Prostate gland (tissue), 2 donors: ENCODE results near the gene KLHL3.

ENCODE experiments used
- POLR2AphosphoS5 ChIP-seq: sonication (generic); formaldehyde crosslinking; IDR thresholded peaks from one replicate; pipeline ENCODE4 v1.6.1; 2017; ENCODE audit warnings: antibody characterized with exemption
- TF ChIP-seq, protein P1 (sequence below), 4 experiments: fragments of 200-600 bp in 2 of 4; fragments of 450-650 bp in 2 of 4; sonication (generic) in 2 of 4; IDR thresholded peaks; 1 replicate in 3 of 4; 2 replicates in 1 of 4; pipeline ENCODE4 v1.5.1; 2016 to 2019; ENCODE audit warnings: antibody characterized with exemption in 4 of 4, mild to moderate bottlenecking in 2 of 4, moderate library complexity in 2 of 4

DNA sequence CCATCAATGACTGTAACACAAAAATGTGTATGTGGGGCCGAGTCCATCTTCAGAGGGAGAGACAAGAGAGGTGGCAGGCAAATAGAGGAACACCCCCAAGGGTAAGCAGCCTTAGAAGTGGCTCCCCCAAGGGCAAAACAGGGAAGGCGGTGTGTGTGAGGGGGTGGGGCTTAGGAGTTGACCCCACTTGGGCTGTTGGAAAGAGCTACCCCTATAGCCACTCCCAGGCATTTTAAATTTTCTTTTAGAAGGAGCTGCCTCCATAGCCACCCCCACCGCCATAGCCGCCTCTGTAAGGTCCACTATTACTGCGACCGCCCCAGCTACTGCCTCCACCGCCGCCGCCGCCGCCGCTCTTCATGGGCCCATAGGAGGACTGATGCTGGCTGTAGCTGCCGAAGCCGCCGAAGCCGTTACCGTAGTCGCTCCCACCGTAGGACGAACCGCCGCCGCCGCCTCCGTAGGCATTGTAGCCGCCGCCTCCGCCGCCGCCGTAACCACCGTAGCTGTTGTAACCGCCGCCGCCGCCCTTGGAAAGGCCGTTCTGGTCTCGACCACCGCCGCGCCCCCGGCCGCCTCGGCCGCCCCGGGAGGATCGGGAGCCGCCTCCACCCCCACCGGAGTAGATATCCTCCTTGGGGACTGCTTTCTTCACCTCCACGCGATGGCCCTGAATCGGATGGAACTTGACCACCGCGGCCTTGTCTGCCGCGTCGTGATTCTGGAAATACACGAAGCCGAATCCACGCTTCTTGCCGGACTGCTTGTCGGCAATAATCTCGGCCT, 17.2 kb upstream of the KLHL3 start:
- no peak for TF ChIP-seq POLR2AphosphoS5
- TF ChIP-seq, protein P1, sequence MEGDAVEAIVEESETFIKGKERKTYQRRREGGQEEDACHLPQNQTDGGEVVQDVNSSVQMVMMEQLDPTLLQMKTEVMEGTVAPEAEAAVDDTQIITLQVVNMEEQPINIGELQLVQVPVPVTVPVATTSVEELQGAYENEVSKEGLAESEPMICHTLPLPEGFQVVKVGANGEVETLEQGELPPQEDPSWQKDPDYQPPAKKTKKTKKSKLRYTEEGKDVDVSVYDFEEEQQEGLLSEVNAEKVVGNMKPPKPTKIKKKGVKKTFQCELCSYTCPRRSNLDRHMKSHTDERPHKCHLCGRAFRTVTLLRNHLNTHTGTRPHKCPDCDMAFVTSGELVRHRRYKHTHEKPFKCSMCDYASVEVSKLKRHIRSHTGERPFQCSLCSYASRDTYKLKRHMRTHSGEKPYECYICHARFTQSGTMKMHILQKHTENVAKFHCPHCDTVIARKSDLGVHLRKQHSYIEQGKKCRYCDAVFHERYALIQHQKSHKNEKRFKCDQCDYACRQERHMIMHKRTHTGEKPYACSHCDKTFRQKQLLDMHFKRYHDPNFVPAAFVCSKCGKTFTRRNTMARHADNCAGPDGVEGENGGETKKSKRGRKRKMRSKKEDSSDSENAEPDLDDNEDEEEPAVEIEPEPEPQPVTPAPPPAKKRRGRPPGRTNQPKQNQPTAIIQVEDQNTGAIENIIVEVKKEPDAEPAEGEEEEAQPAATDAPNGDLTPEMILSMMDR (IDR thresholded peaks at IDR 0.05), result no peak
